Lung microvascular endothelial cell (primary cell): ENCODE data around the gene ABCA6. TPM values are rescaled to one million over a fixed set of nuclear protein-coding genes. Genes with fewer than 3 reads are reported as not detected.
"Not testable (repeated sequence)": the region's sequence is repeated elsewhere in the genome, so short reads cannot be mapped to it uniquely, and the experiment has no call there.

Source experiments
- DNase-seq, 2 donors: peaks; one replicate each; pipeline versions ENCODE4 v3.0.0 to v3.0.0-alpha.2; 2010; ENCODE audit warnings: low read depth in 2 of 2
- total RNA-seq: library from RNA; depleted of rRNA; stranded (reverse); fragments of >200 nt; gene quantifications from 2 replicates; pipeline ENCODE4 v1.2.1, GENCODE V29; 2014

Gene ABCA6
- total RNA-seq, 1 donor from 2014 or later = 19.0 TPM

GRCh38 chr17:69078864-69079263, 62.8 kb downstream of the ABCA6 start:
- DNase-seq = no peak

GRCh38 chr17:69075823-69076222, 65.9 kb downstream of the ABCA6 start:
- DNase-seq = no peak

- DNase-seq = not testable (repeated sequence)
Measured at GRCh38 chr17:69073392-69073791, 68.3 kb downstream of the ABCA6 start.

- not testable (repeated sequence) for DNase-seq
Measured at GRCh38 chr17:69072803-69073256, 68.9 kb downstream of the ABCA6 start.

- not testable (repeated sequence) for DNase-seq
Measured at GRCh38 chr17:69071233-69071586, 70.5 kb downstream of the ABCA6 start.

- DNase-seq = peak in 1 of 2 donors; percentile 25
Measured at GRCh38 chr17:69070378-69071232, 71.1 kb downstream of the ABCA6 start.

GRCh38 chr17:69069226-69069750, 72.4 kb downstream of the ABCA6 start:
- no peak for DNase-seq

- no peak for DNase-seq
Measured at GRCh38 chr17:69067274-69068047, 74.2 kb downstream of the ABCA6 start.

- no peak for DNase-seq
Measured at GRCh38 chr17:69066482-69066881, 75.2 kb downstream of the ABCA6 start.

- DNase-seq = no peak
Measured at GRCh38 chr17:69065113-69065512, 76.6 kb downstream of the ABCA6 start.

GRCh38 chr17:69064476-69064875, 77.2 kb downstream of the ABCA6 start:
- no peak for DNase-seq

- DNase-seq = no peak
Measured at GRCh38 chr17:69064001-69064400, 77.7 kb downstream of the ABCA6 start.

GRCh38 chr17:69062860-69063581, 78.7 kb downstream of the ABCA6 start:
- no peak for DNase-seq

- DNase-seq = no peak
Measured at GRCh38 chr17:69061721-69062556, 79.8 kb downstream of the ABCA6 start.

GRCh38 chr17:69060822-69061221, 80.9 kb downstream of the ABCA6 start, which contains the start of gene ABCA9:
TSS of gene ABCA9 (minus strand) at chr17:69060927. CDS start at chr17:69051126, 9,801 bp downstream.
- DNase-seq = peak in 1 of 2 donors; percentile 74

GRCh38 chr17:69059458-69060175, 82.1 kb downstream of the ABCA6 start:
- no peak for DNase-seq

- DNase-seq = no peak
Measured at GRCh38 chr17:69058165-69058564, 83.5 kb downstream of the ABCA6 start.

GRCh38 chr17:69057280-69057679, 84.4 kb downstream of the ABCA6 start:
- DNase-seq = peak; percentile 14 to 32

GRCh38 chr17:69056179-69056823, 85.4 kb downstream of the ABCA6 start:
- no peak for DNase-seq
